ENCODE data around the gene KCNAB1.

KCNAB1 gene

DNA sequence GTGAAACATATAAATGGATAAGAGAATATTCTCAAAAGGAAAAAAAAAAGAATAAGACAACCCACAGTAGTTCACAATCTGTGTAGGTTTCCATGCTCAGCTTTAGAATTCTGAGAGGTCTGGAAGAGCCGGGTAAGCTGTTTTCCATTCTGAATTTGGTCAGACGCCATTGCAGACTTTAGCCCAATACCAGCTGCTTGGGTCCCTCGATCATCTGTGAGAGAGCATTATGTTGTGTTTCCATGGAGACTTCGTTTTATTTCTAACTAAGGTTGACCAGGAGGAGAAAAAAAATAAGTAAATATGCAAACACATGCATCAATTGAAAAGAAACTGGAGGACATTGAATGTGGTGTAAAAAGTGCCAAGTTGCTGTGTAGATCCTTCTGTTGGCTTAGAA lies 25.5 kb downstream of the KCNAB1 start:
- no peak for TF ChIP-seq TAF1 (IDR thresholded peaks at IDR 0.05; ENCODE audit: borderline replicate concordance, insufficient read depth, low read length)
- TF ChIP-seq FOXP2 (optimal IDR thresholded peaks at IDR 0.05; ENCODE audit: borderline replicate concordance, extremely low read depth, extremely low read length, insufficient read depth), result no peak
- no peak for TF ChIP-seq POLR2AphosphoS5 (IDR thresholded peaks at IDR 0.05; ENCODE audit: low read depth, low read length)
- TF ChIP-seq, protein P1, sequence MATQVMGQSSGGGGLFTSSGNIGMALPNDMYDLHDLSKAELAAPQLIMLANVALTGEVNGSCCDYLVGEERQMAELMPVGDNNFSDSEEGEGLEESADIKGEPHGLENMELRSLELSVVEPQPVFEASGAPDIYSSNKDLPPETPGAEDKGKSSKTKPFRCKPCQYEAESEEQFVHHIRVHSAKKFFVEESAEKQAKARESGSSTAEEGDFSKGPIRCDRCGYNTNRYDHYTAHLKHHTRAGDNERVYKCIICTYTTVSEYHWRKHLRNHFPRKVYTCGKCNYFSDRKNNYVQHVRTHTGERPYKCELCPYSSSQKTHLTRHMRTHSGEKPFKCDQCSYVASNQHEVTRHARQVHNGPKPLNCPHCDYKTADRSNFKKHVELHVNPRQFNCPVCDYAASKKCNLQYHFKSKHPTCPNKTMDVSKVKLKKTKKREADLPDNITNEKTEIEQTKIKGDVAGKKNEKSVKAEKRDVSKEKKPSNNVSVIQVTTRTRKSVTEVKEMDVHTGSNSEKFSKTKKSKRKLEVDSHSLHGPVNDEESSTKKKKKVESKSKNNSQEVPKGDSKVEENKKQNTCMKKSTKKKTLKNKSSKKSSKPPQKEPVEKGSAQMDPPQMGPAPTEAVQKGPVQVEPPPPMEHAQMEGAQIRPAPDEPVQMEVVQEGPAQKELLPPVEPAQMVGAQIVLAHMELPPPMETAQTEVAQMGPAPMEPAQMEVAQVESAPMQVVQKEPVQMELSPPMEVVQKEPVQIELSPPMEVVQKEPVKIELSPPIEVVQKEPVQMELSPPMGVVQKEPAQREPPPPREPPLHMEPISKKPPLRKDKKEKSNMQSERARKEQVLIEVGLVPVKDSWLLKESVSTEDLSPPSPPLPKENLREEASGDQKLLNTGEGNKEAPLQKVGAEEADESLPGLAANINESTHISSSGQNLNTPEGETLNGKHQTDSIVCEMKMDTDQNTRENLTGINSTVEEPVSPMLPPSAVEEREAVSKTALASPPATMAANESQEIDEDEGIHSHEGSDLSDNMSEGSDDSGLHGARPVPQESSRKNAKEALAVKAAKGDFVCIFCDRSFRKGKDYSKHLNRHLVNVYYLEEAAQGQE (IDR thresholded peaks at IDR 0.05; ENCODE audit: insufficient read depth in 1 of 2, low read depth in 2 of 2, low read length in 2 of 2), result no peak
- no peak for TF ChIP-seq SIN3A (IDR thresholded peaks at IDR 0.05; ENCODE audit: borderline replicate concordance, insufficient read depth, low read length)

- TF ChIP-seq FOXP2 (optimal IDR thresholded peaks at IDR 0.05; ENCODE audit: borderline replicate concordance, extremely low read depth, extremely low read length, insufficient read depth), result no peak
- no peak for TF ChIP-seq POLR2AphosphoS5 (IDR thresholded peaks at IDR 0.05; ENCODE audit: low read depth, low read length)
- no peak for TF ChIP-seq TAF1 (IDR thresholded peaks at IDR 0.05; ENCODE audit: borderline replicate concordance, insufficient read depth, low read length)
- TF ChIP-seq, protein P1 (IDR thresholded peaks at IDR 0.05; ENCODE audit: insufficient read depth in 1 of 2, low read depth in 2 of 2, low read length in 2 of 2), result no peak
- TF ChIP-seq SIN3A (IDR thresholded peaks at IDR 0.05; ENCODE audit: borderline replicate concordance, insufficient read depth, low read length), result no peak
Observed at GRCh38 chr3:156148345-156148945, 28.1 kb downstream of the KCNAB1 start.

GRCh38 chr3:156148946-156149381 lies 28.6 kb downstream of the KCNAB1 start:
- TF ChIP-seq SIN3A (IDR thresholded peaks at IDR 0.05; ENCODE audit: borderline replicate concordance, insufficient read depth, low read length), result no peak
- TF ChIP-seq TAF1 (IDR thresholded peaks at IDR 0.05; ENCODE audit: borderline replicate concordance, insufficient read depth, low read length), result no peak
- TF ChIP-seq, protein P1 (IDR thresholded peaks at IDR 0.05; ENCODE audit: insufficient read depth in 1 of 2, low read depth in 2 of 2, low read length in 2 of 2), result no peak
- TF ChIP-seq POLR2AphosphoS5 (IDR thresholded peaks at IDR 0.05; ENCODE audit: low read depth, low read length), result no peak
- no peak for TF ChIP-seq FOXP2 (optimal IDR thresholded peaks at IDR 0.05; ENCODE audit: borderline replicate concordance, extremely low read depth, extremely low read length, insufficient read depth)

DNA sequence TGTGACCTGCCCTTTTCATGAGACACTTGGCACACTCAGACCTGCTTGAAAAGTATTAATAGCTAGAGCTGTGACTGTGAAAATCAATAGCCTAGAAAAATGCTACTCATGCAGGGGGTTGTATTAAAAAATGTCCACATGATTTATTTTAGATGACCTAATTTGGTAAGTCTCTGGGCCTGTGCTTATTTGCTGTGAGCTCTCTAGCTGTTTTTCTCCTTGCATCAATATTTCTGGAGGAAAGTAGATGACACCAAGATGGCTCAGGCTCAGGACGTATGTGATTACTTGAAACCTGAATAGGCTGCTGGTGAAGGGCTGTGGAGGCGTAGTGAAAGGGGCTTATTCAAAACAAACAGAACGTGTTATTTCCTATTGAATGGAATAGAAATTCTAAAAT lies 29.5 kb downstream of the KCNAB1 start:
- TF ChIP-seq, protein P1 (IDR thresholded peaks at IDR 0.05; ENCODE audit: insufficient read depth in 1 of 2, low read depth in 2 of 2, low read length in 2 of 2), result no peak
- TF ChIP-seq SIN3A (IDR thresholded peaks at IDR 0.05; ENCODE audit: borderline replicate concordance, insufficient read depth, low read length), result no peak
- TF ChIP-seq FOXP2 (optimal IDR thresholded peaks at IDR 0.05; ENCODE audit: borderline replicate concordance, extremely low read depth, extremely low read length, insufficient read depth), result no peak
- no peak for TF ChIP-seq POLR2AphosphoS5 (IDR thresholded peaks at IDR 0.05; ENCODE audit: low read depth, low read length)
- TF ChIP-seq TAF1 (IDR thresholded peaks at IDR 0.05; ENCODE audit: borderline replicate concordance, insufficient read depth, low read length), result no peak

All from PFSK-1 (cell line).